ENCODE results near the gene BROX. TPM values are rescaled to one million over a fixed set of nuclear protein-coding genes. Genes with fewer than 3 reads are reported as not detected.
A peak's percentile ranks its signal among the peaks of the same experiment; 100 is the strongest.
"Not testable (repeated sequence)": the region's sequence is repeated elsewhere in the genome, so short reads cannot be mapped to it uniquely, and the experiment has no call there.

The BROX gene
- total and polyA plus RNA-seq, 4 donors, result 35.2 to 84.2 (median 51.4) TPM

- not testable (repeated sequence) for H3K36me3 ChIP-seq (ENCODE audit: control insufficient read depth, insufficient read depth, low read length); H3K4me3 ChIP-seq (ENCODE audit: low read depth, low read length); H3K27ac ChIP-seq (ENCODE audit: low read depth, low read length); H3K27me3 ChIP-seq (ENCODE audit: control insufficient read depth, insufficient read depth, low read length); H3K9me3 ChIP-seq (ENCODE audit: control insufficient read depth, insufficient read depth, low read length); H3K4me1 ChIP-seq (ENCODE audit: control insufficient read depth, insufficient read depth, low read length); DNase-seq (ENCODE audit: low read depth in 4 of 6, low spot score in 6 of 6)
- 93% methylated on average over 3 of the region's 5 CpGs for WGBS (ENCODE audit: insufficient coverage)
Measured at GRCh38 chr1:222741630-222742457, 29.5 kb downstream of the BROX start.

GRCh38 chr1:222749927-222750326 is 37.6 kb downstream of the BROX start:
- Histone ChIP-seq H3K4me1 (ENCODE audit: control insufficient read depth, insufficient read depth, low read length) (no peaks in the 10 kb centered on the region), H3K9me3 (ENCODE audit: control insufficient read depth, insufficient read depth, low read length) (no peaks in the 10 kb centered on the region), H3K36me3 (ENCODE audit: control insufficient read depth, insufficient read depth, low read length) (no peaks in the 10 kb centered on the region), H3K27me3 (ENCODE audit: control insufficient read depth, insufficient read depth, low read length) (no peaks in the 10 kb centered on the region), H3K27ac (ENCODE audit: low read depth, low read length) (no peak overlapping the region), H3K4me3 (ENCODE audit: low read depth, low read length) (no peak overlapping the region)
- peak in 2 of 6 donors; percentile 59 to 79 for DNase-seq (ENCODE audit: low read depth in 4 of 6, low spot score in 6 of 6)

GRCh38 chr1:222750651-222751050 is 38.3 kb downstream of the BROX start:
- H3K27ac ChIP-seq (ENCODE audit: low read depth, low read length), result no peak overlapping the region
- no CpG with 5 or more reads among the region's 1 CpG for WGBS (ENCODE audit: insufficient coverage)
- H3K27me3 ChIP-seq (ENCODE audit: control insufficient read depth, insufficient read depth, low read length), result no peaks in the 10 kb centered on the region
- H3K36me3 ChIP-seq (ENCODE audit: control insufficient read depth, insufficient read depth, low read length), result no peaks in the 10 kb centered on the region
- no peaks in the 10 kb centered on the region for H3K9me3 ChIP-seq (ENCODE audit: control insufficient read depth, insufficient read depth, low read length)
- no peak for DNase-seq (ENCODE audit: low read depth in 4 of 6, low spot score in 6 of 6)
- no peak overlapping the region for H3K4me3 ChIP-seq (ENCODE audit: low read depth, low read length)
- no peaks in the 10 kb centered on the region for H3K4me1 ChIP-seq (ENCODE audit: control insufficient read depth, insufficient read depth, low read length)

GRCh38 chr1:222751255-222751654 is 38.9 kb downstream of the BROX start:
- no peaks in the 10 kb centered on the region for H3K27me3 ChIP-seq (ENCODE audit: control insufficient read depth, insufficient read depth, low read length)
- no peak overlapping the region for H3K4me3 ChIP-seq (ENCODE audit: low read depth, low read length)
- peak in 1 of 6 donors; percentile 46 for DNase-seq (ENCODE audit: low read depth in 4 of 6, low spot score in 6 of 6)
- no peaks in the 10 kb centered on the region for H3K9me3 ChIP-seq (ENCODE audit: control insufficient read depth, insufficient read depth, low read length)
- no peaks in the 10 kb centered on the region for H3K4me1 ChIP-seq (ENCODE audit: control insufficient read depth, insufficient read depth, low read length)
- no peaks in the 10 kb centered on the region for H3K36me3 ChIP-seq (ENCODE audit: control insufficient read depth, insufficient read depth, low read length)
- WGBS (ENCODE audit: insufficient coverage), result 100% methylated on average over 1 of the region's 3 CpGs
- no peak overlapping the region for H3K27ac ChIP-seq (ENCODE audit: low read depth, low read length)

- H3K27me3 ChIP-seq (ENCODE audit: control insufficient read depth, insufficient read depth, low read length), result no peaks in the 10 kb centered on the region
- no peaks in the 10 kb centered on the region for H3K4me1 ChIP-seq (ENCODE audit: control insufficient read depth, insufficient read depth, low read length)
- 93% methylated on average over 7 of the region's 10 CpGs for WGBS (ENCODE audit: insufficient coverage)
- no peaks in the 10 kb centered on the region for H3K36me3 ChIP-seq (ENCODE audit: control insufficient read depth, insufficient read depth, low read length)
- H3K27ac ChIP-seq (ENCODE audit: low read depth, low read length), result no peak overlapping the region
- H3K4me3 ChIP-seq (ENCODE audit: low read depth, low read length), result no peak overlapping the region
- DNase-seq (ENCODE audit: low read depth in 4 of 6, low spot score in 6 of 6), result peak in 1 of 6 donors; percentile 55
- H3K9me3 ChIP-seq (ENCODE audit: control insufficient read depth, insufficient read depth, low read length), result no peaks in the 10 kb centered on the region
Measured at GRCh38 chr1:222754366-222755139, 42.2 kb downstream of the BROX start.

GRCh38 chr1:222757646-222758268 is 45.4 kb downstream of the BROX start:
- peak in 1 of 6 donors; percentile 63 for DNase-seq (ENCODE audit: low read depth in 4 of 6, low spot score in 6 of 6)
- no peaks in the 10 kb centered on the region for H3K4me1 ChIP-seq (ENCODE audit: control insufficient read depth, insufficient read depth, low read length)
- H3K27me3 ChIP-seq (ENCODE audit: control insufficient read depth, insufficient read depth, low read length), result no peaks in the 10 kb centered on the region
- no peaks in the 10 kb centered on the region for H3K9me3 ChIP-seq (ENCODE audit: control insufficient read depth, insufficient read depth, low read length)
- no peaks in the 10 kb centered on the region for H3K36me3 ChIP-seq (ENCODE audit: control insufficient read depth, insufficient read depth, low read length)
- WGBS (ENCODE audit: insufficient coverage), result 73% methylated on average over 9 of the region's 10 CpGs
- H3K4me3 ChIP-seq (ENCODE audit: low read depth, low read length), result no peak overlapping the region
- H3K27ac ChIP-seq (ENCODE audit: low read depth, low read length), result no peak overlapping the region

GRCh38 chr1:222759451-222760035 is 47.2 kb downstream of the BROX start:
- no peak for DNase-seq (ENCODE audit: low read depth in 4 of 6, low spot score in 6 of 6)
- H3K27me3 ChIP-seq (ENCODE audit: control insufficient read depth, insufficient read depth, low read length), result no peaks in the 10 kb centered on the region
- H3K9me3 ChIP-seq (ENCODE audit: control insufficient read depth, insufficient read depth, low read length), result no peaks in the 10 kb centered on the region
- no CpG with 5 or more reads among the region's 5 CpGs for WGBS (ENCODE audit: insufficient coverage)
- H3K27ac ChIP-seq (ENCODE audit: low read depth, low read length), result no peak overlapping the region
- no peaks in the 10 kb centered on the region for H3K4me1 ChIP-seq (ENCODE audit: control insufficient read depth, insufficient read depth, low read length)
- no peaks in the 10 kb centered on the region for H3K36me3 ChIP-seq (ENCODE audit: control insufficient read depth, insufficient read depth, low read length)
- H3K4me3 ChIP-seq (ENCODE audit: low read depth, low read length), result no peak overlapping the region

- no peaks in the 10 kb centered on the region for H3K36me3 ChIP-seq (ENCODE audit: control insufficient read depth, insufficient read depth, low read length)
- H3K4me3 ChIP-seq (ENCODE audit: low read depth, low read length), result no peak overlapping the region
- H3K27me3 ChIP-seq (ENCODE audit: control insufficient read depth, insufficient read depth, low read length), result no peaks in the 10 kb centered on the region
- peak in 2 of 6 donors; percentile 32 to 64 for DNase-seq (ENCODE audit: low read depth in 4 of 6, low spot score in 6 of 6)
- no peaks in the 10 kb centered on the region for H3K4me1 ChIP-seq (ENCODE audit: control insufficient read depth, insufficient read depth, low read length)
- H3K27ac ChIP-seq (ENCODE audit: low read depth, low read length), result no peak overlapping the region
- H3K9me3 ChIP-seq (ENCODE audit: control insufficient read depth, insufficient read depth, low read length), result no peaks in the 10 kb centered on the region
- WGBS (ENCODE audit: insufficient coverage), result 33% methylated on average over 1 of the region's 1 CpG
Measured at GRCh38 chr1:222761083-222761482, 48.7 kb downstream of the BROX start.

- H3K27ac ChIP-seq (ENCODE audit: low read depth, low read length); H3K4me3 ChIP-seq (ENCODE audit: low read depth, low read length); H3K9me3 ChIP-seq (ENCODE audit: control insufficient read depth, insufficient read depth, low read length); H3K4me1 ChIP-seq (ENCODE audit: control insufficient read depth, insufficient read depth, low read length); H3K36me3 ChIP-seq (ENCODE audit: control insufficient read depth, insufficient read depth, low read length); H3K27me3 ChIP-seq (ENCODE audit: control insufficient read depth, insufficient read depth, low read length); DNase-seq (ENCODE audit: low read depth in 4 of 6, low spot score in 6 of 6): not testable (repeated sequence)
- WGBS (ENCODE audit: insufficient coverage), result no CpG with 5 or more reads among the region's 4 CpGs
Measured at GRCh38 chr1:222762178-222762577, 49.8 kb downstream of the BROX start.
